Measurements from ENCODE around the gene UBQLN1.

GRCh38 chr9:83699615-83700014, 8.1 kb downstream of the UBQLN1 start:
- no peak for TF ChIP-seq CTCF (IDR thresholded peaks at IDR 0.05)
- no peak for TF ChIP-seq POLR2A (IDR thresholded peaks at IDR 0.05)
- no peak for TF ChIP-seq EP300 (IDR thresholded peaks at IDR 0.05)

All from tibial nerve (tissue), 4 donors.